HepG2 (cell line): ENCODE measurements around the gene EPB41L2. TPM values are rescaled to one million over a fixed set of nuclear protein-coding genes. Genes with fewer than 3 reads are reported as not detected.

Experiments
- ATF3 ChIP-seq: sonication (generic); formaldehyde crosslinking; IDR thresholded peaks from 2 replicates; pipeline ENCODE4 v1.4.0; 2020; ENCODE audit warnings: missing genetic modification reagents
- BCL6 ChIP-seq: IDR thresholded peaks from 2 replicates; pipeline ENCODE4 v1.6.1; 2016; ENCODE audit warnings: missing genetic modification reagents, missing compliant biosample characterization
- CENPT ChIP-seq: sonication (generic); formaldehyde crosslinking; IDR thresholded peaks from 2 replicates; pipeline ENCODE4 v1.8.0; 2022; ENCODE audit warnings: low read depth, mild to moderate bottlenecking, moderate library complexity, missing genetic modification reagents
- EHMT2 ChIP-seq: fragments of 200-600 bp; sonication (generic); IDR thresholded peaks from 2 replicates; pipeline ENCODE4 v1.7.0; 2017; ENCODE audit warnings: antibody characterized with exemption, low read depth, low read length, borderline replicate concordance
- IRF2 ChIP-seq: IDR thresholded peaks from 2 replicates; pipeline ENCODE4 v1.6.1; 2018; ENCODE audit warnings: missing genetic modification reagents, missing compliant biosample characterization
- KDM6A ChIP-seq: IDR thresholded peaks from 2 replicates; pipeline ENCODE4 v1.6.1; 2016; ENCODE audit warnings: low read depth
- PRPF4 ChIP-seq: fragments of 200-400 bp; formaldehyde crosslinking; IDR thresholded peaks from 2 replicates; pipeline ENCODE4 v1.6.1; 2016; ENCODE audit warnings: low read length, low read depth; ENCODE audit not compliant: poor library complexity, severe bottlenecking
- ZNF451 ChIP-seq: sonication (generic); formaldehyde crosslinking; IDR thresholded peaks from 2 replicates; pipeline ENCODE4 v1.5.0; 2020; ENCODE audit warnings: mild to moderate bottlenecking, missing genetic modification reagents
- ZNF501 ChIP-seq: sonication (generic); formaldehyde crosslinking; IDR thresholded peaks from 2 replicates; pipeline ENCODE4 v1.5.1; 2020; ENCODE audit warnings: mild to moderate bottlenecking, moderate library complexity, missing genetic modification reagents
- ZNF530 ChIP-seq: sonication (generic); formaldehyde crosslinking; IDR thresholded peaks from 2 replicates; pipeline ENCODE4 v1.5.0; 2020; ENCODE audit warnings: low read depth, mild to moderate bottlenecking, missing genetic modification reagents
- ZNF709 ChIP-seq: sonication (generic); formaldehyde crosslinking; IDR thresholded peaks from 2 replicates; pipeline ENCODE4 v1.5.0; 2020; ENCODE audit warnings: mild to moderate bottlenecking, missing genetic modification reagents
- polyA plus RNA-seq, 8 experiments: library from polyadenylated mRNA; depleted of rRNA in 3 of 8; stranded (reverse) in 7 of 8; unstranded in 1 of 8; fragments of >200 nt; fragmentation: Illumina TruSeq in 4 of 8; extraction: Trizol in 4 of 8; gene quantifications; 2 replicates each; pipeline versions ENCODE4 v1.2.1 to v1.2.3, GENCODE V29; 2011 to 2016; ENCODE audit warnings: low read depth in 4 of 8, missing spikeins in 1 of 8, mixed read lengths in 1 of 8; ENCODE audit not compliant: insufficient read depth in 1 of 8
- total RNA-seq, 5 experiments: library from RNA; depleted of rRNA; stranded (reverse); fragments of >200 nt; fragmentation: Illumina TruSeq; extraction: Trizol; gene quantifications; 2 replicates each; pipeline ENCODE4 v1.2.3, GENCODE V29; 2016; ENCODE audit warnings: low read depth in 1 of 5
- TF ChIP-seq, protein P1 (sequence below): sonication (generic); formaldehyde crosslinking; IDR thresholded peaks from 2 replicates; pipeline ENCODE4 v1.5.1; 2020; ENCODE audit warnings: mild to moderate bottlenecking, missing genetic modification reagents
- TF ChIP-seq, protein P2 (sequence below): IDR thresholded peaks from 2 replicates; pipeline ENCODE4 v1.6.1; 2016; ENCODE audit warnings: missing compliant biosample characterization, missing genetic modification reagents, borderline replicate concordance
- TF ChIP-seq, protein P3 (sequence below): sonication (generic); formaldehyde crosslinking; IDR thresholded peaks from 2 replicates; pipeline ENCODE4 v1.9.0; 2021; ENCODE audit warnings: mild to moderate bottlenecking, missing genetic modification reagents
- TF ChIP-seq, protein P4 (sequence below): fragments of 450-650 bp; IDR thresholded peaks from 2 replicates; pipeline ENCODE4 v1.6.1; 2016

EPB41L2 gene
- total and polyA plus RNA-seq, 2 of the 13 experiments (the other 11 are each of a cell fraction or from before 2014, with no cell fraction given), result 41.7 to 56.4 TPM

DNA sequence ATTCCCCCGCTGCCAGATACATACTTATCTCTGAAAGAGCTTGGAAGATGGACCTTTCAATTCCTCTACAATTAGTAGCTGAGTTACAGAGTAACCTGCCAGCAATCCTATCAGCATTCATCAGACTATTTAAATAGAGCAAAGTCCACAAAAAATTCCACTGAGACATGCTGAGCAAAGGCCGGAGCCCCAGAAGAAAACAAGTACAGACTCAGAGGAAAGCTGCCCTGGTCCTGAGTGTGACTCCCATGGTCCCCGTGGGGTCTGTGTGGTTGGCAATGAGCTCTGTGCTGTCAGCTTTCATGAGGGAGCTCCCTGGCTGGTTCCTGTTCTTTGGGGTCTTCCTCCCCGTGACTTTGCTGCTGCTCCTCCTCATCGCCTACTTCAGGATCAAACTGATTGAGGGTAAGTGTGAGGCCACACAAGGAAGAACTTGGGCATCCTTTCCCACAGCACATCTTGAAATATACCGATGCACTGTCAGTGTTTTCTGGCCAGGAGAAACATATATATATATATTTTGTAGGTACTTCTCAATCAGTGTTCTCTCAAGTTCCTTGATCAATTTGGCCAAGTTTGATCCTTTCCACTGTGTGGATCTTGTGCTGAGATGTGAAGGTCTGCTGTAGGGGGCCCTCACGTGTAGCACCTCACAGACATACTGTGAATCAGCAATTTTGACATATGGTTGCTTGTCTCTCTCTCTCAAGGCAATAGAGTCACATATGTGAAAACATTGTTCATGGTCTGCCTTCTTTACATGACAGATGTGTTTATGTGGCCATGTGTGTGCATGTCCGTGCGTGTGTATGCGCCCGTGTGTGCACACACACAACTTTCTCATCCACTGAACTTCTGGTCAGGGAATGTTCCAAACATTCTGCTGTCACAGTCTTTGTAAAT, 235.5 kb downstream of the EPB41L2 start, which contains the start of gene SMLR1 (continued):
- TF ChIP-seq, protein P1, sequence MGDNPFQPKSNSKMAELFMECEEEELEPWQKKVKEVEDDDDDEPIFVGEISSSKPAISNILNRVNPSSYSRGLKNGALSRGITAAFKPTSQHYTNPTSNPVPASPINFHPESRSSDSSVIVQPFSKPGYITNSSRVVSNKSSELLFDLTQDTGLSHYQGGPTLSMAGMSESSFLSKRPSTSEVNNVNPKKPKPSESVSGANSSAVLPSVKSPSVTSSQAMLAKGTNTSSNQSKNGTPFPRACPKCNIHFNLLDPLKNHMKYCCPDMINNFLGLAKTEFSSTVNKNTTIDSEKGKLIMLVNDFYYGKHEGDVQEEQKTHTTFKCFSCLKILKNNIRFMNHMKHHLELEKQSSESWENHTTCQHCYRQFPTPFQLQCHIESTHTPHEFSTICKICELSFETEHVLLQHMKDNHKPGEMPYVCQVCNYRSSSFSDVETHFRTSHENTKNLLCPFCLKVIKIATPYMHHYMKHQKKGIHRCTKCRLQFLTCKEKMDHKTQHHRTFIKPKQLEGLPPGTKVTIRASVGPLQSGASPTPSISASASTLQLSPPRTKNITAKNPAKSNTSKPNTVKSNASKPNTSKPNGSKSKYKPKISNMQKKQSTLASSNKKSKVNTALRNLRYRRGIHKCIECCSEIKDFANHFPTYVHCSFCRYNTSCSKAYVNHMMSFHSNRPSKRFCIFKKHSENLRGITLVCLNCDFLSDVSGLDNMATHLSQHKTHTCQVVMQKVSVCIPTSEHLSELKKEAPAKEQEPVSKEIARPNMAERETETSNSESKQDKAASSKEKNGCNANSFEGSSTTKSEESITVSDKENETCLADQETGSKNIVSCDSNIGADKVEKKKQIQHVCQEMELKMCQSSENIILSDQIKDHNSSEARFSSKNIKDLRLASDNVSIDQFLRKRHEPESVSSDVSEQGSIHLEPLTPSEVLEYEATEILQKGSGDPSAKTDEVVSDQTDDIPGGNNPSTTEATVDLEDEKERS (CRISPR knock-in tag), result no peak
- TF ChIP-seq, protein P2, sequence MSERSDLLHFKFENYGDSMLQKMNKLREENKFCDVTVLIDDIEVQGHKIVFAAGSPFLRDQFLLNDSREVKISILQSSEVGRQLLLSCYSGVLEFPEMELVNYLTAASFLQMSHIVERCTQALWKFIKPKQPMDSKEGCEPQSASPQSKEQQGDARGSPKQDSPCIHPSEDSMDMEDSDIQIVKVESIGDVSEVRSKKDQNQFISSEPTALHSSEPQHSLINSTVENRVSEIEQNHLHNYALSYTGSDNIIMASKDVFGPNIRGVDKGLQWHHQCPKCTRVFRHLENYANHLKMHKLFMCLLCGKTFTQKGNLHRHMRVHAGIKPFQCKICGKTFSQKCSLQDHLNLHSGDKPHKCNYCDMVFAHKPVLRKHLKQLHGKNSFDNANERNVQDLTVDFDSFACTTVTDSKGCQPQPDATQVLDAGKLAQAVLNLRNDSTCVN (CRISPR knock-in tag), result peak; percentile 16; the same call in 1 of the 2 replicates
- TF ChIP-seq, protein P3, sequence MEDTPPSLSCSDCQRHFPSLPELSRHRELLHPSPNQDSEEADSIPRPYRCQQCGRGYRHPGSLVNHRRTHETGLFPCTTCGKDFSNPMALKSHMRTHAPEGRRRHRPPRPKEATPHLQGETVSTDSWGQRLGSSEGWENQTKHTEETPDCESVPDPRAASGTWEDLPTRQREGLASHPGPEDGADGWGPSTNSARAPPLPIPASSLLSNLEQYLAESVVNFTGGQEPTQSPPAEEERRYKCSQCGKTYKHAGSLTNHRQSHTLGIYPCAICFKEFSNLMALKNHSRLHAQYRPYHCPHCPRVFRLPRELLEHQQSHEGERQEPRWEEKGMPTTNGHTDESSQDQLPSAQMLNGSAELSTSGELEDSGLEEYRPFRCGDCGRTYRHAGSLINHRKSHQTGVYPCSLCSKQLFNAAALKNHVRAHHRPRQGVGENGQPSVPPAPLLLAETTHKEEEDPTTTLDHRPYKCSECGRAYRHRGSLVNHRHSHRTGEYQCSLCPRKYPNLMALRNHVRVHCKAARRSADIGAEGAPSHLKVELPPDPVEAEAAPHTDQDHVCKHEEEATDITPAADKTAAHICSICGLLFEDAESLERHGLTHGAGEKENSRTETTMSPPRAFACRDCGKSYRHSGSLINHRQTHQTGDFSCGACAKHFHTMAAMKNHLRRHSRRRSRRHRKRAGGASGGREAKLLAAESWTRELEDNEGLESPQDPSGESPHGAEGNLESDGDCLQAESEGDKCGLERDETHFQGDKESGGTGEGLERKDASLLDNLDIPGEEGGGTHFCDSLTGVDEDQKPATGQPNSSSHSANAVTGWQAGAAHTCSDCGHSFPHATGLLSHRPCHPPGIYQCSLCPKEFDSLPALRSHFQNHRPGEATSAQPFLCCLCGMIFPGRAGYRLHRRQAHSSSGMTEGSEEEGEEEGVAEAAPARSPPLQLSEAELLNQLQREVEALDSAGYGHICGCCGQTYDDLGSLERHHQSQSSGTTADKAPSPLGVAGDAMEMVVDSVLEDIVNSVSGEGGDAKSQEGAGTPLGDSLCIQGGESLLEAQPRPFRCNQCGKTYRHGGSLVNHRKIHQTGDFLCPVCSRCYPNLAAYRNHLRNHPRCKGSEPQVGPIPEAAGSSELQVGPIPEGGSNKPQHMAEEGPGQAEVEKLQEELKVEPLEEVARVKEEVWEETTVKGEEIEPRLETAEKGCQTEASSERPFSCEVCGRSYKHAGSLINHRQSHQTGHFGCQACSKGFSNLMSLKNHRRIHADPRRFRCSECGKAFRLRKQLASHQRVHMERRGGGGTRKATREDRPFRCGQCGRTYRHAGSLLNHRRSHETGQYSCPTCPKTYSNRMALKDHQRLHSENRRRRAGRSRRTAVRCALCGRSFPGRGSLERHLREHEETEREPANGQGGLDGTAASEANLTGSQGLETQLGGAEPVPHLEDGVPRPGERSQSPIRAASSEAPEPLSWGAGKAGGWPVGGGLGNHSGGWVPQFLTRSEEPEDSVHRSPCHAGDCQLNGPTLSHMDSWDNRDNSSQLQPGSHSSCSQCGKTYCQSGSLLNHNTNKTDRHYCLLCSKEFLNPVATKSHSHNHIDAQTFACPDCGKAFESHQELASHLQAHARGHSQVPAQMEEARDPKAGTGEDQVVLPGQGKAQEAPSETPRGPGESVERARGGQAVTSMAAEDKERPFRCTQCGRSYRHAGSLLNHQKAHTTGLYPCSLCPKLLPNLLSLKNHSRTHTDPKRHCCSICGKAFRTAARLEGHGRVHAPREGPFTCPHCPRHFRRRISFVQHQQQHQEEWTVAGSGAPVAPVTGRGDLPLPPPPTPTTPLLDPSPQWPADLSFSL (CRISPR knock-in tag), result peak; percentile 58; the same call in 1 of the 2 replicates
- TF ChIP-seq CENPT (CRISPR knock-in tag) (no peak), ATF3 (no peak), ZNF530 (CRISPR knock-in tag) (no peak), ZNF709 (CRISPR knock-in tag) (peak; percentile 54; the same call in 1 of the 2 replicates), PRPF4 (no peak), EHMT2 (no peak; the same call in 1 of the 2 replicates), IRF2 (CRISPR knock-in tag) (peak; percentile 74), BCL6 (CRISPR knock-in tag) (peak; percentile 69; the same call in 1 of the 2 replicates), KDM6A (CRISPR knock-in tag) (peak; percentile 61; the same call in 1 of the 2 replicates), ZNF501 (CRISPR knock-in tag) (peak; percentile 85), ZNF451 (CRISPR knock-in tag) (no peak)
- TF ChIP-seq, protein P4, sequence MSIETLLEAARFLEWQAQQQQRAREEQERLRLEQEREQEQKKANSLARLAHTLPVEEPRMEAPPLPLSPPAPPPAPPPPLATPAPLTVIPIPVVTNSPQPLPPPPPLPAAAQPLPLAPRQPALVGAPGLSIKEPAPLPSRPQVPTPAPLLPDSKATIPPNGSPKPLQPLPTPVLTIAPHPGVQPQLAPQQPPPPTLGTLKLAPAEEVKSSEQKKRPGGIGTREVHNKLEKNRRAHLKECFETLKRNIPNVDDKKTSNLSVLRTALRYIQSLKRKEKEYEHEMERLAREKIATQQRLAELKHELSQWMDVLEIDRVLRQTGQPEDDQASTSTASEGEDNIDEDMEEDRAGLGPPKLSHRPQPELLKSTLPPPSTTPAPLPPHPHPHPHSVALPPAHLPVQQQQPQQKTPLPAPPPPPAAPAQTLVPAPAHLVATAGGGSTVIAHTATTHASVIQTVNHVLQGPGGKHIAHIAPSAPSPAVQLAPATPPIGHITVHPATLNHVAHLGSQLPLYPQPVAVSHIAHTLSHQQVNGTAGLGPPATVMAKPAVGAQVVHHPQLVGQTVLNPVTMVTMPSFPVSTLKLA, result no peak
